ENCODE data around the gene RNASEH2C.

RNASEH2C gene

DNA sequence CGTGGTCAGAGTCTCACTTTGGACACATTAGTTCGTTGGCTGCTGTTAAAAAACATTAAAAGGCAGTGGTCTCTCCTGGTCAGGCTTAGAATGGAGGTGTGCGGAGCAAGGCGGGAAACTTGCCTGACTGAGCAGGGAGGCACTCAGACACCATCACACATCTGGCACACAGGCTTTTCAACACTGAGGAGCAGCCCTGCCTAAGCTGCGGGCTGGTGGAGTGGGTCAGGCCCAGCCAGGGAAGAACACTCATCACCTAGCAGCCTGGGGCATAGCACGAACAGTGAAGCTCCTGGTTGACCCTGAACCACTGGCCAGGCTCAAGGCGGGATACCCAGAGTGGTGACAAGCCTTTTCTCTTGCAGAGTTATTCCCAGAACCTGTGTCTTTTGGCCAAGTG lies 4.3 kb downstream of the RNASEH2C start:
- no peak overlapping the region for H3K4me3 ChIP-seq (ENCODE audit: low read depth, low read length)
- CTCF ChIA-PET, result interaction anchor here (0.7 to 1.4 kb wide), 2 partner anchors 10 to 164 kb away, joined by 3 to 4 read pairs; no protein-coding TSS in a partner anchor
- POLR2A ChIA-PET, result no interaction called here
- TF ChIP-seq, protein P1, sequence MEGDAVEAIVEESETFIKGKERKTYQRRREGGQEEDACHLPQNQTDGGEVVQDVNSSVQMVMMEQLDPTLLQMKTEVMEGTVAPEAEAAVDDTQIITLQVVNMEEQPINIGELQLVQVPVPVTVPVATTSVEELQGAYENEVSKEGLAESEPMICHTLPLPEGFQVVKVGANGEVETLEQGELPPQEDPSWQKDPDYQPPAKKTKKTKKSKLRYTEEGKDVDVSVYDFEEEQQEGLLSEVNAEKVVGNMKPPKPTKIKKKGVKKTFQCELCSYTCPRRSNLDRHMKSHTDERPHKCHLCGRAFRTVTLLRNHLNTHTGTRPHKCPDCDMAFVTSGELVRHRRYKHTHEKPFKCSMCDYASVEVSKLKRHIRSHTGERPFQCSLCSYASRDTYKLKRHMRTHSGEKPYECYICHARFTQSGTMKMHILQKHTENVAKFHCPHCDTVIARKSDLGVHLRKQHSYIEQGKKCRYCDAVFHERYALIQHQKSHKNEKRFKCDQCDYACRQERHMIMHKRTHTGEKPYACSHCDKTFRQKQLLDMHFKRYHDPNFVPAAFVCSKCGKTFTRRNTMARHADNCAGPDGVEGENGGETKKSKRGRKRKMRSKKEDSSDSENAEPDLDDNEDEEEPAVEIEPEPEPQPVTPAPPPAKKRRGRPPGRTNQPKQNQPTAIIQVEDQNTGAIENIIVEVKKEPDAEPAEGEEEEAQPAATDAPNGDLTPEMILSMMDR (IDR thresholded peaks at IDR 0.05; ENCODE audit: insufficient read depth, low read length, missing control alignments), result no peak
- no peak for DNase-seq (ENCODE audit: low read depth, low spot score)

DNA sequence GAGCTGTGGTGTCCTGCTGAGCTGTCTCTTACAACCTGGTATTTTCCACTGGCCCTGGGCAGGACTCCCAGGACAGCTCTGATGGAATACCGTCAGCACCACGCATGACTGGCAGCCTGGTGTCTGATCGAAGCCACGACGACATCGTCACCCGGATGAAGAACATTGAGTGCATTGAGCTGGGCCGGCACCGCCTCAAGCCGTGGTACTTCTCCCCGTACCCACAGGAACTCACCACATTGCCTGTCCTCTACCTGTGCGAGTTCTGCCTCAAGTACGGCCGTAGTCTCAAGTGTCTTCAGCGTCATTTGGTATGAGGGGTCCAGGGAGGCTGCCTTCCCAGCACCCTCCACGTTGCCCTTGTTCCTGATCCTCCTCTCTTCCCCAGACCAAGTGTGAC lies 6.2 kb downstream of the RNASEH2C start:
- POLR2A ChIA-PET, result interaction anchor here (0.6 kb wide), 1 partner anchor 103 kb away, joined by 3 read pairs; no protein-coding TSS in a partner anchor
- TF ChIP-seq, protein P1 (IDR thresholded peaks at IDR 0.05; ENCODE audit: insufficient read depth, low read length, missing control alignments), result no peak
- DNase-seq (ENCODE audit: low read depth, low spot score), result no peak
- H3K4me3 ChIP-seq (ENCODE audit: low read depth, low read length), result no peak overlapping the region
- CTCF ChIA-PET, result interaction anchor here (0.7 to 9.5 kb wide), 7 partner anchors 9 to 276 kb away, joined by 3 to 170 read pairs (median 4); no protein-coding TSS in a partner anchor

DNA sequence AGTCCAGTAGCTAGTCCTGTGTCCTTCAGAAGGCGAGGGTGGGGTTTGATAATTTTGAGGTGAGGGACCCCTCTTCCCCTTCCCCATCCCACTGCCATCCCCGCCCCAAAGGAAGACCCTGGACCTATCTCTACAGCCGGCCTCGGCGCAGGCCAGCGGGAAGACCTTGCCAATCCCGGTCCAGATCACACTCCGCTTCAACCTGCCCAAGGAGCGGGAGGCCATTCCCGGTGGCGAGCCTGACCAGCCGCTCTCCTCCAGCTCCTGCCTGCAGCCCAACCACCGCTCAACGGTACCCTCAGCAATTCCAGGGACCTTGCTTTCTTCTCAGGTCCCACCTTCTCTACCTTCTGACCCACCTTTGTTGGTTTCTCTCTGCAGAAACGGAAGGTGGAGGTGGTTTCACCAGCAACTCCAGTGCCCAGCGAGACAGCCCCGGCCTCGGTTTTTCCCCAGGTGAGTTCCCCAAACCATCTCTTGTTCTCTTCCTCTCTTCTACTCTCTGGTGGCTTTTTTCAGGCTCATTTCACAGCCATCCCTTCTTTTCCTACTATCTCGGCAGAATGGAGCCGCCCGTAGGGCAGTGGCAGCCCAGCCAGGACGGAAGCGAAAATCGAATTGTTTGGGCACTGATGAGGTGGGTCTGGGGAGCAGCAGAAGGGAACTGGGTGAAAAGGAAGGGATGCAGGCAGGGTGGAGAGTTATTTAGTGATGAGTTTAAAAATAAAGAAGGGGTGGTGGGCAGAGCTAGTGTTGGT lies 7.2 kb downstream of the RNASEH2C start:
- no peak for DNase-seq (ENCODE audit: low read depth, low spot score)
- POLR2A ChIA-PET, result interaction anchor here (1.1 to 1.9 kb wide), 3 partner anchors 7 to 177 kb away, joined by 4 to 23 read pairs (median 5); partner anchors contain the start of genes CCDC85B and RNASEH2C
- TF ChIP-seq, protein P1 (IDR thresholded peaks at IDR 0.05; ENCODE audit: insufficient read depth, low read length, missing control alignments), result no peak
- H3K4me3 ChIP-seq (ENCODE audit: low read depth, low read length), result peak overlapping the region; percentile 87; the same call in 1 of the 2 replicates
- CTCF ChIA-PET, result interaction anchor here (1.0 to 9.5 kb wide), 9 partner anchors 9 to 278 kb away, joined by 3 to 170 read pairs (median 8); partner anchors contain the start of genes FIBP and SNX32

DNA sequence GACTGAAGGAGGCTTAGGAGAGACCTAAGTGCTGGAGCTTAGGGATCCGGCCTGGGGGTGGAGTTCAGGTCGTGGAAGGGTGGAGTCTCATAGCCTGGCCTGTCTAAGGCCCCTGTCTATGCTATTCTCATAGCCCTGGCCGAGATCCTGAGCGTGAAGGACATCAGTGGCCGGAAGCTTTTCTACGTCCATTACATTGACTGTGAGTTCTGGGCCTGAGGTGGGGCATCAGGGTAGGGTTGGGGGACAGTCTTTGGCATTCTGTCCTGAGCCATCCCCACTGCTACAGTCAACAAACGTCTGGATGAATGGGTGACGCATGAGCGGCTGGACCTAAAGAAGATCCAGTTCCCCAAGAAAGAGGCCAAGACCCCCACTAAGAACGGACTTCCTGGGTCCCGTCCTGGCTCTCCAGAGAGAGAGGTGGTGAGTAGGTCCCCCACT lies 7.9 kb downstream of the RNASEH2C start:
- ChIA-PET POLR2A (interaction anchor here (0.9 to 2.2 kb wide), 8 partner anchors 8 to 177 kb away, joined by 3 to 23 read pairs (median 4); partner anchors contain the start of genes CCDC85B, CFL1, MUS81 and RNASEH2C), CTCF (interaction anchor here (1.0 to 9.5 kb wide), 28 partner anchors 8 to 310 kb away, joined by 3 to 170 read pairs (median 8); partner anchors contain the start of genes AP5B1, FIBP, MUS81 and RNASEH2C)
- no peak for DNase-seq (ENCODE audit: low read depth, low spot score)
- TF ChIP-seq, protein P1 (IDR thresholded peaks at IDR 0.05; ENCODE audit: insufficient read depth, low read length, missing control alignments), result no peak
- peak overlapping the region; percentile 87 for H3K4me3 ChIP-seq (ENCODE audit: low read depth, low read length)

DNA sequence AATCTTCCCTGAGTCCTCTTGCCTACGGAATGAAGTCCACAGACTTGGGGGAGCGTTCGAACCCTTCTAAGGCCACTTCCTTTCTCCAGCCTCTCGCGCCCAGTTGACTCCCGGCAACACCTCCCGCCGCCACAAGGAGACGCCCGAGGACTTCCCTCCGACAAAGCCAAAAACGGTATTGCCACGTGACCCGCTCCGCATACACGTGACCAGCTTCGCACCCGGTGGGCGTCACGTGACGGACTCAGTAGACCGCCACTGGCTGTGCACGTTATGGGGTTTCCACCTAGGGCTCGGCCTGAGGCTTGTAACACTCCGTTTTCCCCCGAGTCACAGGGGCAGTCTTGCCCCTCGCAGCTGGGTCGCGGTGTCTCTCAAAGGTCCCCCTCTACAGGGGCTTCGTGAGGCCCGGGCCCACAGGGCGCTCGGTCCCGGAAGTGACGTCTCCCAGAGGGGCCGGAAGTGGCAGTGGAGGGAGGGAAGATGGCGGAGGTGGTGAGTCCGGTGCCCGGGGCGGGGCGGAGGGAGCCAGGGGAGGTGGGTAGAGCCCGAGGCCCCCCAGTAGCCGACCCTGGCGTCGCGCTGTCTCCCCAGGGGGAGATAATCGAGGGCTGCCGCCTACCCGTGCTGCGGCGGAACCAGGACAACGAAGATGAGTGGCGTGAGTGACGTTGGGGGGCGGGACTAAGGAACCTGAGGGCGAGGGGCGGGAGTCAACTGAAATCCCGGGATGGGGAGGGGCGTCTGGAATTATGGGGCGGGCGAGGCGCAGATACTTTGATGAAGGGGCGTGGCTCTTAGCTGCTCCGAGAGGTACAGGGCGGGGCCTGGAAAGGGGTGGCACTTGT lies 8.6 kb downstream of the RNASEH2C start, which contains the start of gene KAT5:
TSS of gene KAT5 (plus strand) at position 468 of the 848 bp plus-strand sequence. CDS start at position 484, 16 bp downstream.
- CTCF ChIA-PET, result interaction anchor here (0.7 to 9.5 kb wide), 58 partner anchors 9 to 571 kb away, joined by 3 to 170 read pairs (median 6); partner anchors contain the start of genes AP5B1, FIBP, MUS81 and RELA
- POLR2A ChIA-PET, result interaction anchor here (0.7 to 2.2 kb wide), 11 partner anchors 9 to 178 kb away, joined by 3 to 23 read pairs (median 4); partner anchors contain the start of genes CCDC85B, CFL1, MUS81 and RNASEH2C
- TF ChIP-seq, protein P1 (IDR thresholded peaks at IDR 0.05; ENCODE audit: insufficient read depth, low read length, missing control alignments), result peak; percentile 94
- DNase-seq (ENCODE audit: low read depth, low spot score), result peak; percentile 83
- H3K4me3 ChIP-seq (ENCODE audit: low read depth, low read length), result peak within 1 kb of the TSS; percentile 87

Measured in AG04449 (cell line).